Neural progenitor cell (in vitro differentiated cells): Measurements from ENCODE around the gene UBC. TPM values are rescaled to one million over a fixed set of nuclear protein-coding genes. Genes with fewer than 3 reads are reported as not detected.

Experiments used
- DNase-seq: peaks from one replicate; pipeline ENCODE4 v3.0.0-alpha.2; 2016; ENCODE audit warnings: low spot score
- H2AFZ ChIP-seq: fragments of 200-600 bp; sonication (generic); replicated peaks from 2 replicates; pipeline ENCODE4 v1.6.1; 2016; ENCODE audit warnings: antibody characterized with exemption
- H3F3A ChIP-seq: fragments of 200-600 bp; sonication (generic); 2 replicates; pipeline ENCODE4 v1.6.1; 2016; ENCODE audit warnings: antibody characterized with exemption, low read depth
- H3K27ac ChIP-seq: fragments of 200-600 bp; sonication (generic); 2 replicates; pipeline ENCODE4 v1.5.1; 2016; ENCODE audit warnings: mild to moderate bottlenecking
- H3K27me3 ChIP-seq: fragments of 200-600 bp; sonication (generic); 2 replicates; pipeline ENCODE4 v1.6.1; 2016; ENCODE audit warnings: mild to moderate bottlenecking, moderate library complexity
- H3K36me3 ChIP-seq: fragments of 200-600 bp; sonication (generic); 2 replicates; pipeline ENCODE4 v1.5.1; 2016
- H3K4me1 ChIP-seq: fragments of 200-600 bp; sonication (generic); 2 replicates; pipeline ENCODE4 v1.6.1; 2016; ENCODE audit warnings: mixed run types
- H3K4me2 ChIP-seq: fragments of 200-600 bp; sonication (generic); 2 replicates; pipeline ENCODE4 v1.6.1; 2016
- H3K4me3 ChIP-seq: fragments of 200-600 bp; sonication (generic); 2 replicates; pipeline ENCODE4 v1.5.1; 2016
- H3K79me2 ChIP-seq: fragments of 200-600 bp; sonication (generic); 2 replicates; pipeline ENCODE4 v1.6.1; 2016; ENCODE audit warnings: low read depth
- H3K9ac ChIP-seq: fragments of 200-600 bp; sonication (generic); 2 replicates; pipeline ENCODE4 v1.6.1; 2016
- H3K9me3 ChIP-seq: fragments of 200-600 bp; sonication (generic); 2 replicates; pipeline ENCODE4 v1.5.1; 2016; ENCODE audit warnings: low read depth
- H4K20me1 ChIP-seq: fragments of 200-600 bp; sonication (generic); 2 replicates; pipeline ENCODE4 v1.6.1; 2016; ENCODE audit warnings: low read depth
- H3K27ac Mint-ChIP-seq: 3 replicates; pipeline ENCODE4 v1.8.0; 2021; ENCODE audit warnings: mixed read lengths
- H3K27me3 Mint-ChIP-seq: 2 replicates; pipeline ENCODE4 v1.8.0; 2022; ENCODE audit warnings: low read depth, mild to moderate bottlenecking, inconsistent platforms, moderate library complexity, mixed read lengths; ENCODE audit not compliant: insufficient read depth
- H3K36me3 Mint-ChIP-seq: 3 replicates; pipeline ENCODE4 v1.8.0; 2021; ENCODE audit warnings: mixed read lengths
- H3K4me1 Mint-ChIP-seq: 3 replicates; pipeline ENCODE4 v1.8.0; 2021; ENCODE audit warnings: mixed read lengths
- H3K4me3 Mint-ChIP-seq: 3 replicates; pipeline ENCODE4 v1.8.0; 2021; ENCODE audit warnings: mild to moderate bottlenecking, moderate library complexity, mixed read lengths
- H3K9me3 Mint-ChIP-seq: 3 replicates; pipeline ENCODE4 v1.8.0; 2020; ENCODE audit warnings: mixed read lengths
- CTCF ChIP-seq: fragments of 200-600 bp; sonication (generic); IDR thresholded peaks from 2 replicates; pipeline ENCODE4 v1.5.1; 2017; ENCODE audit warnings: antibody characterized with exemption, mild to moderate bottlenecking
- EZH2 ChIP-seq: fragments of 200-600 bp; sonication (generic); IDR thresholded peaks from 2 replicates; pipeline ENCODE4 v1.6.1; 2017; ENCODE audit warnings: antibody characterized with exemption, mild to moderate bottlenecking, moderate library complexity
- EZH2phosphoT487 ChIP-seq: fragments of 200-600 bp; sonication (generic); IDR thresholded peaks from 2 replicates; pipeline ENCODE4 v1.6.1; 2017; ENCODE audit warnings: antibody characterized with exemption
- total RNA-seq: library from RNA; depleted of rRNA; stranded (reverse); fragments of >200 nt; gene quantifications from 2 replicates; pipeline ENCODE4 v1.2.3, GENCODE V29; 2015; ENCODE audit warnings: low replicate concordance

The UBC gene
- total RNA-seq, 1 donor from 2014 or later = 857 TPM

GRCh38 chr12:124956571-124956970 lies 42.1 kb upstream of the UBC start:
- Mint-ChIP-seq H3K27me3 (peaks cover 2% of the 10 kb centered on the region), H3K27ac (no peak overlapping the region), H3K4me1 (no peaks in the 10 kb centered on the region), H3K9me3 (no peaks in the 10 kb centered on the region), H3K4me3 (no peak overlapping the region), H3K36me3 (peaks cover 17% of the 10 kb centered on the region)
- no peak overlapping the region for H2AFZ ChIP-seq
- no peak for DNase-seq
- H3K36me3 ChIP-seq = no peaks in the 10 kb centered on the region
- H3K27ac ChIP-seq = no peak overlapping the region
- H3K9me3 ChIP-seq = no peaks in the 10 kb centered on the region
- H3F3A ChIP-seq = no peaks in the 10 kb centered on the region
- no peaks in the 10 kb centered on the region for H4K20me1 ChIP-seq
- no peak for TF ChIP-seq CTCF
- no peak for TF ChIP-seq EZH2phosphoT487
- TF ChIP-seq EZH2 = no peak
- no peaks in the 10 kb centered on the region for H3K4me1 ChIP-seq
- H3K4me3 ChIP-seq = no peak overlapping the region
- no peak overlapping the region for H3K9ac ChIP-seq
- no peaks in the 10 kb centered on the region for H3K79me2 ChIP-seq
- H3K4me2 ChIP-seq = no peak overlapping the region
- no peaks in the 10 kb centered on the region for H3K27me3 ChIP-seq

GRCh38 chr12:124954771-124955170 lies 40.3 kb upstream of the UBC start:
- Mint-ChIP-seq H3K4me3 (no peak overlapping the region), H3K27ac (no peak overlapping the region), H3K4me1 (no peaks in the 10 kb centered on the region), H3K9me3 (no peaks in the 10 kb centered on the region), H3K36me3 (peaks cover 18% of the 10 kb centered on the region), H3K27me3 (peaks cover 2% of the 10 kb centered on the region)
- Histone ChIP-seq H3K36me3 (no peaks in the 10 kb centered on the region), H3K4me3 (no peak overlapping the region), H3K4me1 (no peaks in the 10 kb centered on the region), H2AFZ (no peak overlapping the region), H3K4me2 (no peak overlapping the region), H3K27ac (no peak overlapping the region), H3K79me2 (no peaks in the 10 kb centered on the region), H3F3A (no peaks in the 10 kb centered on the region), H3K9me3 (no peaks in the 10 kb centered on the region), H3K27me3 (no peaks in the 10 kb centered on the region), H4K20me1 (no peaks in the 10 kb centered on the region), H3K9ac (no peak overlapping the region)
- TF ChIP-seq EZH2 (no peak), EZH2phosphoT487 (no peak), CTCF (no peak)
- DNase-seq = no peak

GRCh38 chr12:124953689-124954405 lies 39.4 kb upstream of the UBC start:
- H3K27me3 Mint-ChIP-seq = peaks cover 2% of the 10 kb centered on the region
- H3K36me3 ChIP-seq = no peaks in the 10 kb centered on the region
- H3K9me3 ChIP-seq = no peaks in the 10 kb centered on the region
- no peak overlapping the region for H3K4me2 ChIP-seq
- no peaks in the 10 kb centered on the region for H3K27me3 ChIP-seq
- no peak overlapping the region for H3K27ac Mint-ChIP-seq
- no peak overlapping the region for H3K4me3 ChIP-seq
- peaks cover 2% of the 10 kb centered on the region for H3K4me1 Mint-ChIP-seq
- H3K9me3 Mint-ChIP-seq = no peaks in the 10 kb centered on the region
- H3K79me2 ChIP-seq = no peaks in the 10 kb centered on the region
- TF ChIP-seq EZH2 (no peak), CTCF (no peak), EZH2phosphoT487 (no peak)
- peaks cover 15% of the 10 kb centered on the region for H3K36me3 Mint-ChIP-seq
- H3K4me3 Mint-ChIP-seq = no peak overlapping the region
- no peak overlapping the region for H3K9ac ChIP-seq
- no peak overlapping the region for H3K27ac ChIP-seq
- H2AFZ ChIP-seq = no peak overlapping the region
- H4K20me1 ChIP-seq = no peaks in the 10 kb centered on the region
- no peak for DNase-seq
- no peaks in the 10 kb centered on the region for H3F3A ChIP-seq
- no peaks in the 10 kb centered on the region for H3K4me1 ChIP-seq
